ENCODE measurements around the gene USP22. TPM values are rescaled to one million over a fixed set of nuclear protein-coding genes. Genes with fewer than 3 reads are reported as not detected.

Gene USP22
- total RNA-seq, 1 experiment from 2014 or later = 224 TPM

DNA sequence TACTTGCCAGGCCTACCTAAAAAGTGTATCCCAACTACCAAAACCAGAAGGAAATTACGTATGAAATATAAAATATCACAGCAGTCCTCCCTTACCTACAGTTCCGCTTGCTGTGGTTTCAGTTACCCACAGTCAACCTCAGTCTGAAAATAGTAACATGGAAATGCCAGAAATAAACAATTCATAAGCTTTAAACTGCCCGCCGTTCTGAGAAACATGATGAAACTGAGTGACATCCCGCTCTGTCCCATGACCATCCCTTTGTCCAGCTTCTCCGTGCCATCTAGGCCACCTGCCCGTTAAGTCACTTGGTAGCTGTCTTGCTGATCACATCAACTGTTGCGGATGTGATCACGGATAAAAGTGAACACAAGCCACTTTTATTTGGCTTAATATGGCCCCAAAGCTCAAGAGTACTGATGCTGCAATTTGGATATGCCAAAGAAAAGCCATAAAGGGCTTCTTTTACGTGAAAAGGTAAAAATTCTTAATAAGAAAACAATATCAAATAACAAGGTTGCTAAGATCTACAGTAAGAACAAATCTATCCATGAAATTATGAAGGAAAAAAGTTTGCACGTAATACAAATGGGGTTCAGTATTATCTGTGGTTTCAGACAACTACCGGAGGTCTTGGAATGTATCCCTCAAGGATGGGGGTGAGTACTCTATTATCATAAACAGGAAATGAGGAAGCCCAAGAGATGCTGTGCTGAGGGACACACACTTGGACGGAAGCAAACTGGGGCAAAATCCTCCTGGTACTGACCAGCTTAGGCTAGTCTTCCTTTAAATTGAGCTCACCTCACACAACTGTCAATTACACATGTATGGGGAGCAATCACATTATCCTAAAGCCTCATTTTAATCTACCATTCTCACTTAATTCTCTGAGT, 8.2 kb downstream of the USP22 start:
- intact Hi-C loops (cut with micrococcal nuclease; ENCODE audit: unreplicated experiment) = no loop called here
- CTCF ChIA-PET = no interaction called here
- H3K27me3 ChIP-seq (ENCODE audit: control insufficient read depth, insufficient read depth, low read length) = no peaks in the 10 kb centered on the region
- no peak overlapping the region for H3K4me3 ChIP-seq (ENCODE audit: low read depth in 2 of 2, low read length in 2 of 2)
- H3K36me3 ChIP-seq (ENCODE audit: control insufficient read depth, insufficient read depth, low read length) = peaks cover 6% of the 10 kb centered on the region; the same call in 1 of the 2 replicates
- TF ChIP-seq, protein P1, sequence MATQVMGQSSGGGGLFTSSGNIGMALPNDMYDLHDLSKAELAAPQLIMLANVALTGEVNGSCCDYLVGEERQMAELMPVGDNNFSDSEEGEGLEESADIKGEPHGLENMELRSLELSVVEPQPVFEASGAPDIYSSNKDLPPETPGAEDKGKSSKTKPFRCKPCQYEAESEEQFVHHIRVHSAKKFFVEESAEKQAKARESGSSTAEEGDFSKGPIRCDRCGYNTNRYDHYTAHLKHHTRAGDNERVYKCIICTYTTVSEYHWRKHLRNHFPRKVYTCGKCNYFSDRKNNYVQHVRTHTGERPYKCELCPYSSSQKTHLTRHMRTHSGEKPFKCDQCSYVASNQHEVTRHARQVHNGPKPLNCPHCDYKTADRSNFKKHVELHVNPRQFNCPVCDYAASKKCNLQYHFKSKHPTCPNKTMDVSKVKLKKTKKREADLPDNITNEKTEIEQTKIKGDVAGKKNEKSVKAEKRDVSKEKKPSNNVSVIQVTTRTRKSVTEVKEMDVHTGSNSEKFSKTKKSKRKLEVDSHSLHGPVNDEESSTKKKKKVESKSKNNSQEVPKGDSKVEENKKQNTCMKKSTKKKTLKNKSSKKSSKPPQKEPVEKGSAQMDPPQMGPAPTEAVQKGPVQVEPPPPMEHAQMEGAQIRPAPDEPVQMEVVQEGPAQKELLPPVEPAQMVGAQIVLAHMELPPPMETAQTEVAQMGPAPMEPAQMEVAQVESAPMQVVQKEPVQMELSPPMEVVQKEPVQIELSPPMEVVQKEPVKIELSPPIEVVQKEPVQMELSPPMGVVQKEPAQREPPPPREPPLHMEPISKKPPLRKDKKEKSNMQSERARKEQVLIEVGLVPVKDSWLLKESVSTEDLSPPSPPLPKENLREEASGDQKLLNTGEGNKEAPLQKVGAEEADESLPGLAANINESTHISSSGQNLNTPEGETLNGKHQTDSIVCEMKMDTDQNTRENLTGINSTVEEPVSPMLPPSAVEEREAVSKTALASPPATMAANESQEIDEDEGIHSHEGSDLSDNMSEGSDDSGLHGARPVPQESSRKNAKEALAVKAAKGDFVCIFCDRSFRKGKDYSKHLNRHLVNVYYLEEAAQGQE (IDR thresholded peaks at IDR 0.05; ENCODE audit: insufficient read depth in 1 of 2, low read depth in 2 of 2, low read length in 1 of 2) = no peak
- TF ChIP-seq POLR2AphosphoS5 (IDR thresholded peaks at IDR 0.05; ENCODE audit: low read depth, low read length) = no peak
- TF ChIP-seq, protein P2, sequence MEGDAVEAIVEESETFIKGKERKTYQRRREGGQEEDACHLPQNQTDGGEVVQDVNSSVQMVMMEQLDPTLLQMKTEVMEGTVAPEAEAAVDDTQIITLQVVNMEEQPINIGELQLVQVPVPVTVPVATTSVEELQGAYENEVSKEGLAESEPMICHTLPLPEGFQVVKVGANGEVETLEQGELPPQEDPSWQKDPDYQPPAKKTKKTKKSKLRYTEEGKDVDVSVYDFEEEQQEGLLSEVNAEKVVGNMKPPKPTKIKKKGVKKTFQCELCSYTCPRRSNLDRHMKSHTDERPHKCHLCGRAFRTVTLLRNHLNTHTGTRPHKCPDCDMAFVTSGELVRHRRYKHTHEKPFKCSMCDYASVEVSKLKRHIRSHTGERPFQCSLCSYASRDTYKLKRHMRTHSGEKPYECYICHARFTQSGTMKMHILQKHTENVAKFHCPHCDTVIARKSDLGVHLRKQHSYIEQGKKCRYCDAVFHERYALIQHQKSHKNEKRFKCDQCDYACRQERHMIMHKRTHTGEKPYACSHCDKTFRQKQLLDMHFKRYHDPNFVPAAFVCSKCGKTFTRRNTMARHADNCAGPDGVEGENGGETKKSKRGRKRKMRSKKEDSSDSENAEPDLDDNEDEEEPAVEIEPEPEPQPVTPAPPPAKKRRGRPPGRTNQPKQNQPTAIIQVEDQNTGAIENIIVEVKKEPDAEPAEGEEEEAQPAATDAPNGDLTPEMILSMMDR (IDR thresholded peaks at IDR 0.05) = no peak
- TF ChIP-seq TCF7L2 (IDR thresholded peaks at IDR 0.05; ENCODE audit: low read depth, low read length) = no peak
- TF ChIP-seq SIN3A (IDR thresholded peaks at IDR 0.05; ENCODE audit: borderline replicate concordance, insufficient read depth, low read depth, low read length) = no peak
- peak overlapping the region; percentile 63; the same call in 1 of the 2 replicates for H3K27ac ChIP-seq (ENCODE audit: low read length)
- DNase-seq (ENCODE audit: low read depth, low spot score) (no peak), ATAC-seq (no peak)
- H3K9me3 ChIP-seq (ENCODE audit: control insufficient read depth, insufficient read depth, low read depth, low read length) = no peaks in the 10 kb centered on the region
- TSS peak; percentile 4 for BruUV-seq (replicated peaks)
- H3K4me1 ChIP-seq (ENCODE audit: control insufficient read depth, insufficient read depth, low read length) = peaks cover 51% of the 10 kb centered on the region
- POLR2A ChIA-PET = no interaction called here
- in situ Hi-C loops (cut with HindIII; ENCODE audit: low pct_unique_long_range_greater_than_20kb, low sequenced_read_pairs) = no loop called here

DNA sequence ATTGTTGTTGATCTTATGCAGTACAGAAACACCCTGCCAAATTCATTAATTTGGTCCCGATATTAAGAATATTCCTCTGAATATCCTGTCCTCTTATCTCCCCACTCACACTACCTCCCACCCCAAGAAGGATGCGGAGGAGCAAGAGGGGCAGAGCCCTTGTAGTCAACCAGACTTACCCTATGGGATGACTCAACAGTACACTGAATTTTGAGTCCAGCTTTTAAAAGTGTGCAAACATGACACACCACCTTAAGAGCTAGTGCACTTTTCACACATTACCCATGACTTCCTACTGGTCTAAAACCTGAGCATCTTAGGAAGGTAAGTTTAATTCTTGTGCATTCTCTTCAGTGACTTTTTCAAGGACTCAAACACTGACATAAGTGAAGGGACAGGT, 9.5 kb downstream of the USP22 start:
- no peaks in the 10 kb centered on the region for H3K9me3 ChIP-seq (ENCODE audit: control insufficient read depth, insufficient read depth, low read depth, low read length)
- peaks cover 52% of the 10 kb centered on the region for H3K4me1 ChIP-seq (ENCODE audit: control insufficient read depth, insufficient read depth, low read length)
- ChIA-PET CTCF (interaction anchor here (0.7 kb wide), 1 partner anchor 95 kb away, joined by 17 read pairs; no protein-coding TSS in a partner anchor), POLR2A (no interaction called here)
- no peak overlapping the region for H3K4me3 ChIP-seq (ENCODE audit: low read depth in 2 of 2, low read length in 2 of 2)
- in situ Hi-C loops (cut with HindIII; ENCODE audit: low pct_unique_long_range_greater_than_20kb, low sequenced_read_pairs) = no loop called here
- TF ChIP-seq TCF7L2 (IDR thresholded peaks at IDR 0.05; ENCODE audit: low read depth, low read length) = no peak
- no peak for TF ChIP-seq SIN3A (IDR thresholded peaks at IDR 0.05; ENCODE audit: borderline replicate concordance, insufficient read depth, low read depth, low read length)
- no peak for TF ChIP-seq POLR2AphosphoS5 (IDR thresholded peaks at IDR 0.05; ENCODE audit: low read depth, low read length)
- TF ChIP-seq, protein P1 (IDR thresholded peaks at IDR 0.05; ENCODE audit: insufficient read depth in 1 of 2, low read depth in 2 of 2, low read length in 1 of 2) = no peak
- intact Hi-C loops (cut with micrococcal nuclease; ENCODE audit: unreplicated experiment) = no loop called here
- DNase-seq (ENCODE audit: low read depth, low spot score) (no peak), ATAC-seq (no peak)
- H3K27ac ChIP-seq (ENCODE audit: low read length) = 0 out of 2 replicates have a peak overlapping the region, but pooled peaks have one; percentile 7
- H3K36me3 ChIP-seq (ENCODE audit: control insufficient read depth, insufficient read depth, low read length) = peaks cover 6% of the 10 kb centered on the region; the same call in 1 of the 2 replicates
- BruUV-seq (replicated peaks) = no TSS peak
- no peaks in the 10 kb centered on the region for H3K27me3 ChIP-seq (ENCODE audit: control insufficient read depth, insufficient read depth, low read length)
